IPS DF 6.9 (cell line): ENCODE measurements around the gene MED10.

ENCODE experiments used
- DNase-seq: peaks from one replicate; pipeline ENCODE4 v3.0.0-alpha.2; 2013; ENCODE audit warnings: low read depth, low spot score
- H3K27ac ChIP-seq: one replicate; pipeline ENCODE4 v1.5.1; 2013; ENCODE audit warnings: low read length, control low read depth
- H3K27me3 ChIP-seq: 2 replicates; pipeline ENCODE4 v1.6.1; 2013; ENCODE audit warnings: mild to moderate bottlenecking, low read length; ENCODE audit not compliant: control insufficient read depth, insufficient read depth
- H3K36me3 ChIP-seq: 2 replicates; pipeline ENCODE4 v1.6.1; 2013; ENCODE audit warnings: low read length; ENCODE audit not compliant: control insufficient read depth, insufficient read depth
- H3K4me1 ChIP-seq: 2 replicates; pipeline ENCODE4 v1.6.1; 2013; ENCODE audit warnings: low read length; ENCODE audit not compliant: control insufficient read depth, insufficient read depth
- H3K4me3 ChIP-seq: 2 replicates; pipeline ENCODE4 v1.5.1; 2013; ENCODE audit warnings: mild to moderate bottlenecking, low read length
- H3K9me3 ChIP-seq: 2 replicates; pipeline ENCODE4 v1.6.1; 2013; ENCODE audit warnings: low read length, inconsistent platforms; ENCODE audit not compliant: control insufficient read depth, insufficient read depth
- WGBS: extraction: QIAGEN DNeasy Blood & Tissue Kit; methylation state at CpG from one replicate; pipeline ENCODE4 v1.1.7; 2013; ENCODE audit warnings: mixed read lengths, missing lambda C conversion rate; ENCODE audit not compliant: insufficient read length, insufficient coverage; 5-methylcytosine and 5-hydroxymethylcytosine counted together

The MED10 gene

GRCh38 chr5:6333182-6333905 lies 45.0 kb downstream of the MED10 start:
- WGBS: no CpG with 5 or more reads among the region's 5 CpGs
- no peak overlapping the region for H3K4me3 ChIP-seq
- peaks cover 2% of the 10 kb centered on the region; the same call in 1 of the 2 replicates for H3K9me3 ChIP-seq
- H3K4me1 ChIP-seq: no peaks in the 10 kb centered on the region
- no peak overlapping the region for H3K27ac ChIP-seq
- DNase-seq: no peak
- no peaks in the 10 kb centered on the region for H3K27me3 ChIP-seq
- H3K36me3 ChIP-seq: no peaks in the 10 kb centered on the region

GRCh38 chr5:6328173-6328572 lies 50.2 kb downstream of the MED10 start:
- DNase-seq: peak; percentile 57
- no CpG with 5 or more reads among the region's 3 CpGs for WGBS
- Histone ChIP-seq H3K27me3 (no peaks in the 10 kb centered on the region), H3K36me3 (no peaks in the 10 kb centered on the region), H3K27ac (no peak overlapping the region), H3K4me3 (no peak overlapping the region), H3K4me1 (no peaks in the 10 kb centered on the region), H3K9me3 (peaks cover 2% of the 10 kb centered on the region; the same call in 1 of the 2 replicates)

GRCh38 chr5:6326776-6327175 lies 51.6 kb downstream of the MED10 start:
- H3K27ac ChIP-seq: no peak overlapping the region
- no peaks in the 10 kb centered on the region for H3K27me3 ChIP-seq
- peaks cover 2% of the 10 kb centered on the region; the same call in 1 of the 2 replicates for H3K9me3 ChIP-seq
- H3K4me3 ChIP-seq: no peak overlapping the region
- WGBS: no CpG with 5 or more reads among the region's 5 CpGs
- no peaks in the 10 kb centered on the region for H3K36me3 ChIP-seq
- H3K4me1 ChIP-seq: no peaks in the 10 kb centered on the region
- no peak for DNase-seq

GRCh38 chr5:6322163-6322713 lies 56.1 kb downstream of the MED10 start:
- no peaks in the 10 kb centered on the region for H3K9me3 ChIP-seq
- no peaks in the 10 kb centered on the region for H3K27me3 ChIP-seq
- no peak for DNase-seq
- WGBS: no CpG with 5 or more reads among the region's 21 CpGs
- no peaks in the 10 kb centered on the region for H3K4me1 ChIP-seq
- H3K27ac ChIP-seq: no peak overlapping the region
- H3K36me3 ChIP-seq: no peaks in the 10 kb centered on the region
- no peak overlapping the region for H3K4me3 ChIP-seq
